GM13977 (cell line): ENCODE results near the gene MYOF.

Experiments used
- DNase-seq: peaks from one replicate; pipeline ENCODE4 v3.0.0; 2012; ENCODE audit warnings: low spot score
- CTCF ChIP-seq: IDR thresholded peaks from 2 replicates; pipeline ENCODE4 v1.5.1; 2012; ENCODE audit warnings: mild to moderate bottlenecking, control low read depth; ENCODE audit not compliant: insufficient read depth; ENCODE audit errors: extremely low read depth, missing control alignments
- in situ Hi-C: fragments of 300-500 bp; cut with MboI; formaldehyde crosslinking; loops from one replicate; pipeline ENCODE4 v1.12.0; 2022; ENCODE audit warnings: low sequenced_read_pairs, low pct_unique_long_range_greater_than_20kb, mixed read lengths, inconsistent platforms; ENCODE audit not compliant: unreplicated experiment

MYOF gene

GRCh38 chr10:93259126-93259525 lies 223.0 kb downstream of the MYOF start:
- no peak for DNase-seq
- TF ChIP-seq CTCF, result no peak
- in situ Hi-C loops, result no loop called here
